ENCODE measurements around the gene MPEG1. TPM values are rescaled to one million over a fixed set of nuclear protein-coding genes. Genes with fewer than 3 reads are reported as not detected.

The MPEG1 gene
- total and polyA plus RNA-seq, 4 donors: 3.2 to 27.2 (median 16.9) TPM

DNA sequence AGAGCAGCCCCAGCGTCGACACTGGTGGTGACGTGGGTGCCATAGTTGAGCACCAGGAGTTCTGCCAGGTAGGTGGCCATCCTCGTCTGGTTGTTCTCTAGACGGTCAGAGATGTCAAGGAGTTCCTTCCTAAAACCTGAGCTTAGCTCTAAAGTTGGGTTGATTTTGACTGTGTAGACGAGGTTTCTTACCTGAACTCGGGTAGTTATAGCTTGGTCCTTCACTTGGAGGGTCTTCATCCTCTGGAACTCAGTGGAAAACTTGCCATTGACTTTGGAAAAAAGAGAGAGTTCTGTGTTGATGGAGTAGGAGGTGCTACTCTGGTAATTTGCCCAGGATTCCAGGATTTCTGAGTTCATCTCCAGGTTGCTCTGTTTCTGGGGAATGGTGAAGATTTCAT is 505 bp downstream of the MPEG1 start:
- H3K9me3 ChIP-seq (ENCODE audit: control insufficient read depth in 4 of 4, low read length in 3 of 4): no peaks in the 10 kb centered on the region
- no peak overlapping the region for H3K27ac ChIP-seq (ENCODE audit: low read depth in 1 of 2, low read length in 2 of 2)
- peaks cover 2 to 12% (median 3%) of the 10 kb centered on the region in 4 donors for H3K4me1 ChIP-seq (ENCODE audit: control insufficient read depth in 4 of 4, insufficient read depth in 4 of 4, low read length in 3 of 4)
- WGBS: 87% methylated on average over 7 of the region's 7 CpGs
- no peak for TF ChIP-seq EGR1 (IDR thresholded peaks at IDR 0.05; ENCODE audit: low read depth in 2 of 2)
- TF ChIP-seq GABPA (IDR thresholded peaks at IDR 0.05 in 1 of 2, conservative IDR thresholded peaks at IDR 0.05 in 1 of 2): no peak
- TF ChIP-seq RAD21 (IDR thresholded peaks at IDR 0.05): no peak
- TF ChIP-seq JUND (IDR thresholded peaks at IDR 0.05): no peak
- TF ChIP-seq, protein P1, sequence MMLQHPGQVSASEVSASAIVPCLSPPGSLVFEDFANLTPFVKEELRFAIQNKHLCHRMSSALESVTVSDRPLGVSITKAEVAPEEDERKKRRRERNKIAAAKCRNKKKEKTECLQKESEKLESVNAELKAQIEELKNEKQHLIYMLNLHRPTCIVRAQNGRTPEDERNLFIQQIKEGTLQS (IDR thresholded peaks at IDR 0.05): no peak
- TF ChIP-seq SP1 (IDR thresholded peaks at IDR 0.05): no peak
- no peak for TF ChIP-seq RXRA (IDR thresholded peaks at IDR 0.05)
- TF ChIP-seq TAF1 (conservative IDR thresholded peaks at IDR 0.05): no peak
- TF ChIP-seq, protein P2, sequence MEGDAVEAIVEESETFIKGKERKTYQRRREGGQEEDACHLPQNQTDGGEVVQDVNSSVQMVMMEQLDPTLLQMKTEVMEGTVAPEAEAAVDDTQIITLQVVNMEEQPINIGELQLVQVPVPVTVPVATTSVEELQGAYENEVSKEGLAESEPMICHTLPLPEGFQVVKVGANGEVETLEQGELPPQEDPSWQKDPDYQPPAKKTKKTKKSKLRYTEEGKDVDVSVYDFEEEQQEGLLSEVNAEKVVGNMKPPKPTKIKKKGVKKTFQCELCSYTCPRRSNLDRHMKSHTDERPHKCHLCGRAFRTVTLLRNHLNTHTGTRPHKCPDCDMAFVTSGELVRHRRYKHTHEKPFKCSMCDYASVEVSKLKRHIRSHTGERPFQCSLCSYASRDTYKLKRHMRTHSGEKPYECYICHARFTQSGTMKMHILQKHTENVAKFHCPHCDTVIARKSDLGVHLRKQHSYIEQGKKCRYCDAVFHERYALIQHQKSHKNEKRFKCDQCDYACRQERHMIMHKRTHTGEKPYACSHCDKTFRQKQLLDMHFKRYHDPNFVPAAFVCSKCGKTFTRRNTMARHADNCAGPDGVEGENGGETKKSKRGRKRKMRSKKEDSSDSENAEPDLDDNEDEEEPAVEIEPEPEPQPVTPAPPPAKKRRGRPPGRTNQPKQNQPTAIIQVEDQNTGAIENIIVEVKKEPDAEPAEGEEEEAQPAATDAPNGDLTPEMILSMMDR (IDR thresholded peaks at IDR 0.05; ENCODE audit: low read depth, low read length, missing input control): no peak
- TF ChIP-seq FOXA1 (IDR thresholded peaks at IDR 0.05): no peak
- TF ChIP-seq, protein P3, sequence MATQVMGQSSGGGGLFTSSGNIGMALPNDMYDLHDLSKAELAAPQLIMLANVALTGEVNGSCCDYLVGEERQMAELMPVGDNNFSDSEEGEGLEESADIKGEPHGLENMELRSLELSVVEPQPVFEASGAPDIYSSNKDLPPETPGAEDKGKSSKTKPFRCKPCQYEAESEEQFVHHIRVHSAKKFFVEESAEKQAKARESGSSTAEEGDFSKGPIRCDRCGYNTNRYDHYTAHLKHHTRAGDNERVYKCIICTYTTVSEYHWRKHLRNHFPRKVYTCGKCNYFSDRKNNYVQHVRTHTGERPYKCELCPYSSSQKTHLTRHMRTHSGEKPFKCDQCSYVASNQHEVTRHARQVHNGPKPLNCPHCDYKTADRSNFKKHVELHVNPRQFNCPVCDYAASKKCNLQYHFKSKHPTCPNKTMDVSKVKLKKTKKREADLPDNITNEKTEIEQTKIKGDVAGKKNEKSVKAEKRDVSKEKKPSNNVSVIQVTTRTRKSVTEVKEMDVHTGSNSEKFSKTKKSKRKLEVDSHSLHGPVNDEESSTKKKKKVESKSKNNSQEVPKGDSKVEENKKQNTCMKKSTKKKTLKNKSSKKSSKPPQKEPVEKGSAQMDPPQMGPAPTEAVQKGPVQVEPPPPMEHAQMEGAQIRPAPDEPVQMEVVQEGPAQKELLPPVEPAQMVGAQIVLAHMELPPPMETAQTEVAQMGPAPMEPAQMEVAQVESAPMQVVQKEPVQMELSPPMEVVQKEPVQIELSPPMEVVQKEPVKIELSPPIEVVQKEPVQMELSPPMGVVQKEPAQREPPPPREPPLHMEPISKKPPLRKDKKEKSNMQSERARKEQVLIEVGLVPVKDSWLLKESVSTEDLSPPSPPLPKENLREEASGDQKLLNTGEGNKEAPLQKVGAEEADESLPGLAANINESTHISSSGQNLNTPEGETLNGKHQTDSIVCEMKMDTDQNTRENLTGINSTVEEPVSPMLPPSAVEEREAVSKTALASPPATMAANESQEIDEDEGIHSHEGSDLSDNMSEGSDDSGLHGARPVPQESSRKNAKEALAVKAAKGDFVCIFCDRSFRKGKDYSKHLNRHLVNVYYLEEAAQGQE (IDR thresholded peaks at IDR 0.05): no peak
- TF ChIP-seq, protein P4, sequence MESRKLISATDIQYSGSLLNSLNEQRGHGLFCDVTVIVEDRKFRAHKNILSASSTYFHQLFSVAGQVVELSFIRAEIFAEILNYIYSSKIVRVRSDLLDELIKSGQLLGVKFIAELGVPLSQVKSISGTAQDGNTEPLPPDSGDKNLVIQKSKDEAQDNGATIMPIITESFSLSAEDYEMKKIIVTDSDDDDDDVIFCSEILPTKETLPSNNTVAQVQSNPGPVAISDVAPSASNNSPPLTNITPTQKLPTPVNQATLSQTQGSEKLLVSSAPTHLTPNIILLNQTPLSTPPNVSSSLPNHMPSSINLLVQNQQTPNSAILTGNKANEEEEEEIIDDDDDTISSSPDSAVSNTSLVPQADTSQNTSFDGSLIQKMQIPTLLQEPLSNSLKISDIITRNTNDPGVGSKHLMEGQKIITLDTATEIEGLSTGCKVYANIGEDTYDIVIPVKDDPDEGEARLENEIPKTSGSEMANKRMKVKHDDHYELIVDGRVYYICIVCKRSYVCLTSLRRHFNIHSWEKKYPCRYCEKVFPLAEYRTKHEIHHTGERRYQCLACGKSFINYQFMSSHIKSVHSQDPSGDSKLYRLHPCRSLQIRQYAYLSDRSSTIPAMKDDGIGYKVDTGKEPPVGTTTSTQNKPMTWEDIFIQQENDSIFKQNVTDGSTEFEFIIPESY (IDR thresholded peaks at IDR 0.05): no peak
- no peak for TF ChIP-seq FOXA2 (IDR thresholded peaks at IDR 0.05)
- TF ChIP-seq HNF4G (IDR thresholded peaks at IDR 0.05): no peak
- no peak for TF ChIP-seq HNF4A (conservative IDR thresholded peaks at IDR 0.05)
- no peak for TF ChIP-seq NR2F2 (IDR thresholded peaks at IDR 0.05)
- no peak for TF ChIP-seq YY1 (IDR thresholded peaks at IDR 0.05)
- TF ChIP-seq, protein P5, sequence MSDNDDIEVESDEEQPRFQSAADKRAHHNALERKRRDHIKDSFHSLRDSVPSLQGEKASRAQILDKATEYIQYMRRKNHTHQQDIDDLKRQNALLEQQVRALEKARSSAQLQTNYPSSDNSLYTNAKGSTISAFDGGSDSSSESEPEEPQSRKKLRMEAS (IDR thresholded peaks at IDR 0.05): no peak
- H3K4me3 ChIP-seq (ENCODE audit: low read depth in 1 of 3, low read length in 3 of 3): peak overlapping the region in 1 of 3 donors; percentile 0
- no peaks in the 10 kb centered on the region for H3K27me3 ChIP-seq (ENCODE audit: control insufficient read depth in 4 of 4, insufficient read depth in 4 of 4, low read length in 3 of 4)
- no peak for DNase-seq (ENCODE audit: low spot score)
- no peak overlapping the region for H3K9ac ChIP-seq (ENCODE audit: low read depth in 1 of 2, low read length in 2 of 2)
- no peaks in the 10 kb centered on the region for H3K36me3 ChIP-seq (ENCODE audit: control insufficient read depth in 4 of 4, insufficient read depth in 3 of 4, low read depth in 1 of 4, low read length in 3 of 4)

Measured in liver (tissue), 9 donors.